ENCODE results near the gene TMEM89.

DNA sequence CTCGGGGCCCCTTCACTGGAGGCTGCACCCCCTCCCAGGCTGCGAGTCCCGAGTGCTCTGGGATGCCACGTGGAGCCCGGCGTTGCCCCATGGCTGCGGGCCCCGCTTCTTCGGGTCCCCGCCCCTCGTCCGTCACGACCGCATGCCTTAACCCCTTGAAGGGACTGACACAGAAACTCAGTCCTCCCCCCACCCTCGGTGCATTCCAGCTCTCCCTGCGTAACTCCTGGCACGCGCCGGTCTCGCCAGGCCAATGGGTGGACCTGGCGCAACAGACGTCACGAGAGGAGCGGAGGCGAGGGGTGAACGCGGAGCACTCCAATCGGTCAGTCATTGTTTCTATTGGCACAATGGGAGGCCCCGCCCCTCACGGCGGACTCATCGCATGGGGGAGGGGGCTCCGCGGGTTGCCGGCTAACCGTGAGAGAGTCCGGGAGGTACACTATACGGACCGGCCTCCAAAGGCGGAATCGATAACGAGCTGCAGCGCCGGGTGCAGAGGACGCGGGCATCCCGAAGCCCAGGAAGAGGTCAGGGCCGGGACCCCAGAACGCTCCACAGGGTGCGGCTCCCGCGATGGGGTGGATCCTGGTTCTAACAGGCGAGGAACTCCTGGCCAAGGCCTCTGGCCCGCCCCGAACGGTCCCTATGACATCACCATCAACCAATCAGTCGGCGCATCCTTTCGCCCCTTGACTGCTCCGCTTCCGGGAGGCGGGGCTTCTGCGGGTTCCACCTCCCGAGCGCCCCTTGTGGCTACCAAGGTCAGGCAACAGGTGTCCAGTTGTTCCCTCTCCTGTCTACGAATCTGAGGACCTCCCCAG lies 42.1 kb upstream of the TMEM89 start:
- no peak for TF ChIP-seq EZH2 (IDR thresholded peaks at IDR 0.05)
- TF ChIP-seq POLR2AphosphoS5 (IDR thresholded peaks at IDR 0.05; ENCODE audit: borderline replicate concordance, low read depth, low read length): peak; percentile 51; the same call in 1 of the 2 replicates

All from SK-N-MC (cell line).